CD4-positive, alpha-beta T cell treated with Interleukin-6 for 4 hours (primary cell): Measurements from ENCODE around the gene DENND6B.
"Not testable (repeated sequence)": the region's sequence is repeated elsewhere in the genome, so short reads cannot be mapped to it uniquely, and the experiment has no call there.

Experiments
- DNase-seq: peaks from one replicate; pipeline ENCODE4 v3.0.0-alpha.2; 2020; ENCODE audit warnings: mixed read lengths

The DENND6B gene, protein sequence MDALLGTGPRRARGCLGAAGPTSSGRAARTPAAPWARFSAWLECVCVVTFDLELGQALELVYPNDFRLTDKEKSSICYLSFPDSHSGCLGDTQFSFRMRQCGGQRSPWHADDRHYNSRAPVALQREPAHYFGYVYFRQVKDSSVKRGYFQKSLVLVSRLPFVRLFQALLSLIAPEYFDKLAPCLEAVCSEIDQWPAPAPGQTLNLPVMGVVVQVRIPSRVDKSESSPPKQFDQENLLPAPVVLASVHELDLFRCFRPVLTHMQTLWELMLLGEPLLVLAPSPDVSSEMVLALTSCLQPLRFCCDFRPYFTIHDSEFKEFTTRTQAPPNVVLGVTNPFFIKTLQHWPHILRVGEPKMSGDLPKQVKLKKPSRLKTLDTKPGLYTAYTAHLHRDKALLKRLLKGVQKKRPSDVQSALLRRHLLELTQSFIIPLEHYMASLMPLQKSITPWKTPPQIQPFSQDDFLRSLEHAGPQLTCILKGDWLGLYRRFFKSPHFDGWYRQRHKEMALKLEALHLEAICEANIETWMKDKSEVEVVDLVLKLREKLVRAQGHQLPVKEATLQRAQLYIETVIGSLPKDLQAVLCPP

DNA sequence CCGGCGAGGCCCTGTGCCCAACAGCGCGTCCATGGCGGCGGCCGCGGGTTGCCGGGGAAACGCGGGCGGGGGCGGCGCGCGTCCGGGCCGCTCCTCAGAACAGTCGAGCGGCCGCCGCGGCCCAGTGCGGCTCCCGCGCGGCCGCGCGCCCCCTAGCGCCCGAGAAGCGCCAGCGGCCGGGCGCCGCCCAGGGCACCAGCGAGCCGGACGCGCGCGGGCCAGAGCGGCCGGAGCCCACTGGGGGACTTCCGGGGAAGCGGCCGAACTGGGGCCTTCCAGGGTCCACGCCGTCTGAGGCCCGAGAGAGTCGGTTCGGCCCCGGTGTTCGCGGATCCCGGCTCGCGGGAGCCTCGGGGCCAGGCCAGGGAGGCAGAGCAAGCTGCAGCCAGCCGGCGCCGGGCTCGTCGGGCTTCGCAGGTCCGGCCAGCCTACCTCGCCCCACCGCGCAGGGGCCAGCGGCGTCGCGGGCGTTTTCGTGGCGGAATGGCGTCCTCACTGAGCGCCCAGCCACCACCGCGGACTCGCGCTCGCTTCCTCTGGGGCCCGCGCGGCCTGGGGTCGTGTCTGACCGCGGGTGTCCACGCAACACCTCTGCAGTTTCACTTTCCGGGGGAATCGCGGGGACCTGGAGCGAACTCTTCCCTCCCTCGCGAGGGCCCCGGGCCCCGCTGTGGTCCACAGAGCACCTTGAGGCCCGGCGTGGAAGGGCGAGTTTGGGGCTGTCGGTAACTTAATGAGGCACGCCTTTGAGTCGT is at the start of gene DENND6B:
DENND6B (minus strand) TSS at position 57 of the 755 bp plus-strand sequence; CDS start at position 33, 24 bp downstream.
- peak; percentile 80 for DNase-seq

GRCh38 chr22:50376085-50376651 is 49.4 kb upstream of the DENND6B start:
- DNase-seq, result no peak

GRCh38 chr22:50371101-50371648 is 44.4 kb upstream of the DENND6B start:
- DNase-seq, result no peak

- no peak for DNase-seq
Observed at GRCh38 chr22:50367778-50368500, 41.1 kb upstream of the DENND6B start.

GRCh38 chr22:50363803-50364194 is 37.0 kb upstream of the DENND6B start:
- not testable (repeated sequence) for DNase-seq

GRCh38 chr22:50363166-50363802 is 36.5 kb upstream of the DENND6B start:
- no peak for DNase-seq

DNA sequence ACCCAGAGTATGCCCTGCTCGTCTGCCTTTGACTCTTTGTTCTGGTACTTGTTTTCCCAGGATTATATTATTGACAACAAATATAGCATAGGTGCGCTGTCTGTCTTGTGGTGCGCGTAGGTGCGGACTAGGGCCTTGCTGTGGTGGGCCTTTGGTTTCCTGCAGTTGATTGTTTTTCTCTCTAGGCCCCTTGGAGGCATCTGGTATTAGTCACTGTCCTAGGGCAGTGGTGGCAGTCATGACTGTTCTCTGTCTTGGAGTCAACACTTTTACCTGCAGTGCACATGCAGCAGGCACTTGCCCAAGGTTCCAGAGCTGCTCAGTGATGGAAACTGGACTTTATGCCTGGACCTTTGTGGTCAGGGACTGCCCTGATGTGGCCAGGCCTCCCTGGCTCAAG is 34.9 kb upstream of the DENND6B start:
- DNase-seq, result peak; percentile 40

GRCh38 chr22:50361222-50361621 is 34.4 kb upstream of the DENND6B start:
- DNase-seq, result no peak

- DNase-seq, result no peak
Observed at GRCh38 chr22:50360578-50360977, 33.8 kb upstream of the DENND6B start.

DNA sequence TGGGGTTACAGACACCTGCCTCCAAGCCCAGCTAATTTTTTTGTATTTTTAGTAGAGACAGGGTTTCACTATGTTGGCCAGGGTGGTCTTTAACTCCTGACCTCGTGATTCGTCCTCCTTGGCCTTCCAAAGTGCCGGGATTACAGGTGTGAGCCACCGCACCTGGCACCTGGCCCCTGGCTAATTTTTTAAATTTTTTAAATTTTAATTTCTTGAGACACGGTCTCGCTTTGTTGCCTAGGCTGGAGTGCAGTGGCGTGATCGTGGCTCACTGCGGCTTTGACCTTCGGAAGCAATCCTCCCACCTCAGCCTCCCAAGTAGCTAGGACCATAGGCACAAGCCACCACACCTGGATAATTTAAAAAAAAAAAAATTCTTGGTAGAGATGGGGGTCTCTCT is 30.9 kb upstream of the DENND6B start:
- DNase-seq, result no peak

DNA sequence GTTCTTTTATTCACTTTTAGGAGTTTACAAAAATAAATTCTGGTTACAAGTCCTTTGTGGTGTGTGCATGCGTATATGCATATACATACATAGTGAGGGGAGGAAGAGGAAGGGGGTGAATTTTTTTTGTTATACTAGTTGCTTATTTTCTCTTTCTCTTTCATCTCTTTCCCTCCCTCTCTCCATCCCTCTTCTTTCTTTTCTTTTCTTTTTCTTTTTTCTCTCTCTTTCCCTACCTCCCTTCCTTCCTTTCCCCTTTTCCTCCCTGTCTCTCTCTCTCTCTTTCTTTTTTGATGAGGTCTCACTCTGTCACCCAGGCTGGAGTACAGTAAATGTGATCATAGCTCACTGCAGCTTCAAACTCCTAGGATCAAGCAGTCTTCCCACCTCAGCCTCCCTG is 30.4 kb upstream of the DENND6B start:
- no peak for DNase-seq

GRCh38 chr22:50356186-50356585 is 29.4 kb upstream of the DENND6B start:
- no peak for DNase-seq

DNA sequence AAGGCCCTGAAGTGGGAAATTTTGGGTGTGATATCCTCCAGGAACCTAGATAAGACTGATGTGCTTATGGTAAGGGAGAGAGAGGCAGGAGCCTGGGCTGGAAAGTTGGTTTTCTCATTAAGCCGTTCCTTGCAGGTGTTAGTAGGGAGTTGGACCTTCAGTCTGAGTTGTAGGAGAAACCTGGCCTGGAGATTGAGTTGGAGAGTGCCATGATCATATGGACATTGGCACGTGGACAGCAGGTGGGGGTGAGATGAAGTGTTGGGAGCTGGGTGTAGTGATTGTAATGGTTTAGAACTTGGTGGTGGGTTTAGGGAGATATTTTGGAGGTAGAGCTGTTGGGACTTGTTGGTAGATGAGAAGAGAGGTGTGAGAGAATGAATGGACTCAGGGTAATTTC is 21.2 kb upstream of the DENND6B start:
- DNase-seq, result no peak

GRCh38 chr22:50347157-50347556 is 20.3 kb upstream of the DENND6B start:
- DNase-seq, result no peak

GRCh38 chr22:50346470-50346869 is 19.7 kb upstream of the DENND6B start:
- no peak for DNase-seq

GRCh38 chr22:50343541-50343935 is 16.7 kb upstream of the DENND6B start:
- DNase-seq, result no peak

- peak; percentile 88 for DNase-seq
Observed at GRCh38 chr22:50342651-50343540, 16.1 kb upstream of the DENND6B start, which contains the start of gene PPP6R2. TSS of gene PPP6R2 (plus strand) at chr22:50343327. CDS start at chr22:50393909, 50,582 bp downstream.

- DNase-seq, result peak; percentile 93
Observed at GRCh38 chr22:50341977-50342650, 15.3 kb upstream of the DENND6B start.

DNA sequence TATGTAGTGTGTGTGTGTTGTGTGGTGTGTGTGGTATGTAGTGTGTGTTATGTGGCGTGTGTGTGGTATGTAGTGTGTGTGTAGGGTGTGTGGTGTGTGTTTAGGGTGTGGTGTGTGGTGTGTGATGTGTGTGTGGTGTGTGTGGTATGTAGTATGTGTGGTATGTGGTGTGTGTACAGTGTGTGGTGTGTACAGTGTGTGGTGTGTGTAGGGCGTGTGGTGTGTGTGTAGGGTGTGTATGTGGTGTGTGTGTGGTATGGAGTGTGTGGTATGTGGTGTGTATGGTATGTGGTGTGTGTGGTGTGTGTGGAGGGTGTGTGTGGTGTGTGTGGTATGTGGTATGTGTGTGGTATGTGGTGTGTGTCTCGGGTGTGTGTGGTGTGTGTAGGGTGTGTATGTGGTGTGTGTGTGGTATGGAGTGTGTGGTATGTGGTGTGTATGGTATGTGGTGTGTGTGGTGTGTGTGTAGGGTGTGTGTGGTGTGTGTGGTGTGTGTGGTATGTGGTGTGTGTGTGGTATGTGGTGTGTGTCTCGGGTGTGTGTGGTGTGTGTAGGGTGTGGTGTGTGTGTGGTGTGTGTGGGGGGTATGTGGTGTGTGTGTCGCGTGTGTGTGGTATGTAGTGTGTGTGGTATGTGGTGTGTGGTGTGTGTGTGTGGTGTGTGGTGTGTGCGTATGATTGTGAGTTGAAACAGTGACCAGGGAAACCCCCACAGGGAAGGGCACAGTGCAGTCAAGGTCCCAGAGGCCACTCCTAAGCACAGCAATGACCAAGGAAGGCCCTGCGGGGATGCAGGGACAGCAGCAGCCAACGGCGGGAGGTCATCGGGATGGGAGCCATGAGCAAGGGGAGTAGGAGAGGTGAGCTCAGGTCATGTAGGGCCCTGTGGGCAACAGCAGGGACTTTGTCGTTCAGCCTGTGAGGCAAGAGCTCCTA is 13.4 kb upstream of the DENND6B start:
- DNase-seq, result no peak
